Progenitor cell of endocrine pancreas (in vitro differentiated cells): ENCODE results near the gene BDH1. TPM values are rescaled to one million over a fixed set of nuclear protein-coding genes. Genes with fewer than 3 reads are reported as not detected.

Experiments
- DNase-seq: peaks from one replicate; pipeline ENCODE4 v3.0.0; 2021; ENCODE audit warnings: low spot score; ENCODE audit not compliant: unreplicated experiment
- H3K27ac Mint-ChIP-seq: 2 replicates; pipeline ENCODE4 v1.8.0; 2021; ENCODE audit warnings: mild to moderate bottlenecking, moderate library complexity, mixed read lengths
- H3K27me3 Mint-ChIP-seq: 2 replicates; pipeline ENCODE4 v1.8.0; 2021; ENCODE audit warnings: mixed read lengths
- H3K36me3 Mint-ChIP-seq: 2 replicates; pipeline ENCODE4 v1.8.0; 2022; ENCODE audit warnings: mixed read lengths; ENCODE audit not compliant: insufficient read depth
- H3K4me1 Mint-ChIP-seq: 2 replicates; pipeline ENCODE4 v1.8.0; 2021; ENCODE audit warnings: low read depth, mixed read lengths
- H3K4me3 Mint-ChIP-seq: 2 replicates; pipeline ENCODE4 v1.8.0; 2021; ENCODE audit warnings: low read depth, mild to moderate bottlenecking, moderate library complexity, mixed read lengths
- H3K9me3 Mint-ChIP-seq: 2 replicates; pipeline ENCODE4 v1.8.0; 2021; ENCODE audit warnings: low read depth, mixed read lengths
- total RNA-seq: library from RNA; stranded (reverse); gene quantifications from 2 replicates; pipeline ENCODE4 v1.2.1, GENCODE V29; 2021
- TF ChIP-seq, protein P1 (sequence below): fragments of 200-600 bp; sonication (generic); IDR thresholded peaks from one replicate; pipeline ENCODE4 v1.5.0; 2021; ENCODE audit warnings: antibody characterized with exemption, mild to moderate bottlenecking; ENCODE audit not compliant: unreplicated experiment

Gene BDH1
- total RNA-seq, 1 donor from 2014 or later = 41.9 TPM

DNA sequence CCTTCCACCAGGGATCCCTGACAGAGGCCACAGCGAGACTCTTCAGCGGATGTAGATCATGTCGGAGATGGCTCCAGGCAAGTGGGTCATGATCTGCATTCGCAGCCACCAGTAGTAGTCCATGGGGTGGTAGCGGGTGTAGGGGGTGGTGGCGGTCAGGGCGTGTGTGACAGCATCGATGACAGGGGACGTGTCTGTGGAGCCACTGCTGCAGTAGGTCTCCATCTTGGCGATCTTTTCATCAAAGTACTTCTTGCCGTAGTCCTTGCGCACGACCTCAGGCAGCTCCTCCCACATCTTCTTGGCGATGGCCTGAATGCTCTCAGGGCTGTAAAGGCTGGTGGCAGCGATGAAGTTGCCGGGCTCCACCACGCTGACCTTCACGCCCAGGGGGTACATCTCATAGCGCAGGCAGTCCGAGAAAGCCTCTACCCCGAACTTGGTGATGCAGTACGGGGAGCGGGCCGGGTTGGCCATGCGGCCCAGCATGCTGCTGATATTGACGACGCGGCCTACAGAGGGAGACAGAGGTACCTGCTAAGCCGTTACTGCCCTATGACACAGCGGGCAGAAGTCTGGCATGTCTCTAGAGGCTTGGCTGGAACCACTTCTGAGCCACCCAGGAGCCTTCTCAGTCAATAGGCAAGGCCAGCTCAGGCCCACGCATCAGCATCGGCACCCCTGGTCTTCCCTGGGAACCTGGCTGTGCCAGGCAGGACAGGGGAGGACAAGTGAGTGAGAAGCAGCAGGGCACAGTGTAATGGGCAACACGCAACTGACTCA is 43.7 kb downstream of the BDH1 start:
- H3K9me3 Mint-ChIP-seq = no peaks in the 10 kb centered on the region
- no peak for DNase-seq
- H3K27ac Mint-ChIP-seq = no peak overlapping the region
- peaks cover 1% of the 10 kb centered on the region for H3K27me3 Mint-ChIP-seq
- peaks cover 8% of the 10 kb centered on the region for H3K36me3 Mint-ChIP-seq
- TF ChIP-seq, protein P1, sequence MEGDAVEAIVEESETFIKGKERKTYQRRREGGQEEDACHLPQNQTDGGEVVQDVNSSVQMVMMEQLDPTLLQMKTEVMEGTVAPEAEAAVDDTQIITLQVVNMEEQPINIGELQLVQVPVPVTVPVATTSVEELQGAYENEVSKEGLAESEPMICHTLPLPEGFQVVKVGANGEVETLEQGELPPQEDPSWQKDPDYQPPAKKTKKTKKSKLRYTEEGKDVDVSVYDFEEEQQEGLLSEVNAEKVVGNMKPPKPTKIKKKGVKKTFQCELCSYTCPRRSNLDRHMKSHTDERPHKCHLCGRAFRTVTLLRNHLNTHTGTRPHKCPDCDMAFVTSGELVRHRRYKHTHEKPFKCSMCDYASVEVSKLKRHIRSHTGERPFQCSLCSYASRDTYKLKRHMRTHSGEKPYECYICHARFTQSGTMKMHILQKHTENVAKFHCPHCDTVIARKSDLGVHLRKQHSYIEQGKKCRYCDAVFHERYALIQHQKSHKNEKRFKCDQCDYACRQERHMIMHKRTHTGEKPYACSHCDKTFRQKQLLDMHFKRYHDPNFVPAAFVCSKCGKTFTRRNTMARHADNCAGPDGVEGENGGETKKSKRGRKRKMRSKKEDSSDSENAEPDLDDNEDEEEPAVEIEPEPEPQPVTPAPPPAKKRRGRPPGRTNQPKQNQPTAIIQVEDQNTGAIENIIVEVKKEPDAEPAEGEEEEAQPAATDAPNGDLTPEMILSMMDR = peak; percentile 14
- H3K4me3 Mint-ChIP-seq = no peak overlapping the region
- peaks cover 10% of the 10 kb centered on the region for H3K4me1 Mint-ChIP-seq

DNA sequence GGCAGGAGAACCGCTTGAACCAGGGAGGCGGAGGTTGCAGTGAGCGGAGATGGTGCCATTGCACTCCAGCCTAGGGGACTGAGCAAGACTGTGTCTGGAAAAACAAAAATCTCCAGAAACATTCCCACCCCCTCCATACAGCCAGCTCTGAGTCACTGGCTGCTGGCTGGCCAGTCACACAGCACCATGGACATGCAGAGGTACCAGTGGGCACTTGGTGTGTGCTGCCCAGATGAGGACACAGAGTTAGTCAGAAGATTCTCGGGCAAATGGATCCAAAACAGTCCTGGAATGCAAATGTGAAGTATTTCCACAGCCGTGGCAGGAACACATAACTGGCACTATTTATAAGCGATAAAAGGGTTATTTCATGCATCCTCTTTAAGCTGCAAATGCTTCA is 44.6 kb downstream of the BDH1 start:
- H3K27ac Mint-ChIP-seq = no peak overlapping the region
- H3K9me3 Mint-ChIP-seq = no peaks in the 10 kb centered on the region
- peaks cover 3% of the 10 kb centered on the region for H3K4me1 Mint-ChIP-seq
- TF ChIP-seq, protein P1 = no peak
- peaks cover 8% of the 10 kb centered on the region for H3K36me3 Mint-ChIP-seq
- no peak for DNase-seq
- H3K27me3 Mint-ChIP-seq = peaks cover 3% of the 10 kb centered on the region
- no peak overlapping the region for H3K4me3 Mint-ChIP-seq

DNA sequence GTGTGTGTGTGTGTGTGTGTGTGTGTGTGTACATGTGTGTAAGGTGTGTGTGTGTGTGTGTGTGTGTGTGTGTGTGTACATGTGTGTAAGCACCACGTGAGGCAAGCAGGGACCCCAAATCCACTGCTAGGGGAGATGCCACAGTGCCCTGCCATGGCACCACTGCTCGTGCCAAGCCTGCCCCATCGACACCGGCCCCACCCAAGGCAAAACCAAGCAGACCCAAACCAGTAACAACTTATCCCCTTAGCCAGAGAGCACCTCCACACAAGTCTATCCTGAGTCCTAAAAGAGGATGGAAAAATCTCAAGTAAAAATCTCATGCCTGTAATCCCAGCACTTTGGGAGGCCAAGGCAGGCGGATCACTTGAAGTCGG is 45.1 kb downstream of the BDH1 start:
- TF ChIP-seq, protein P1 = no peak
- H3K4me3 Mint-ChIP-seq = no peak overlapping the region
- H3K27me3 Mint-ChIP-seq = peaks cover 3% of the 10 kb centered on the region
- H3K27ac Mint-ChIP-seq = no peak overlapping the region
- no peaks in the 10 kb centered on the region for H3K9me3 Mint-ChIP-seq
- no peak for DNase-seq
- peaks cover 8% of the 10 kb centered on the region for H3K36me3 Mint-ChIP-seq
- H3K4me1 Mint-ChIP-seq = peaks cover 3% of the 10 kb centered on the region

DNA sequence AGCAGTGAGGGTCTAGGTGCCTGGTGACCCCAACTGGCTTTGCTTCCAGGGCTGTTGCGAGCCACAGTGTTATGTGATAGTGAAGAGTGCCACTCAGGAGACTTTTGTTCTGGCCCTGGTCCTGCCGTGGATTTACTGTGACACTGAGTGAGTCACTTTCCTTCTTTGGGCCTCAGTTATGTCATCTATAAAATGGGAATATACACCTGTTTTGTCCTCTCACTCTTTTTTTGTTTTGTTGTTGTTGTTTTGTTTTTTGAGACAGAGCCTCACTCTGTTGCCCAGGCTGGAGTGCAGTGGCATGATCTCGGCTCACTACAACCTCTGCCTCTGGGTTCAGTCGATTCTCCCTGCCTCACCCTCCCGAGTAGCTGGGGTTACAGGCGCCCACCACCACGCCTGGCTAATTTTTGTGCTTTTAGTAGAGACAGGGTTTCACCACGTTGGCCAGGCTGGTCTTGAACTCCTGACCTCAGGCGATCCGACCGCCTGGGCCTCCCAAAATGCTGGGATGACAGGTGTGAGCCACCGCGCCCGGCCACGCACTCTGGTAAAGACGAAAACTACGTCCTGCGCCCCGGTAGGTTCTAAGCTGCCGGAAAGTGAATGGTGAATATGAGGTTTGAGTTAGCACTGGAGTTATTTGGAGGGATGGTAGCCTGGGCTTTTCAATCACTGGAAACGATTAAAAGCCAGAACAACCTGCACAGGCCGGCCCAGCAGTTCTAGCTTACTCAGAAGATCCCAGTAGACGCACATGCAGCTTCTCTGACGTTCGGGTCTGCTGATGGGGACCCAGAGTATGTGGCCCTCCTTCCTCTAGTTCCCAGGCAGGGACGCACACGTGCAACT is 46.6 kb downstream of the BDH1 start:
- H3K36me3 Mint-ChIP-seq = peaks cover 8% of the 10 kb centered on the region
- H3K4me3 Mint-ChIP-seq = peak overlapping the region; percentile 64
- peaks cover 3% of the 10 kb centered on the region for H3K27me3 Mint-ChIP-seq
- TF ChIP-seq, protein P1 = no peak
- DNase-seq = no peak
- no peaks in the 10 kb centered on the region for H3K9me3 Mint-ChIP-seq
- peak overlapping the region; percentile 93 for H3K27ac Mint-ChIP-seq
- H3K4me1 Mint-ChIP-seq = peaks cover 5% of the 10 kb centered on the region

DNA sequence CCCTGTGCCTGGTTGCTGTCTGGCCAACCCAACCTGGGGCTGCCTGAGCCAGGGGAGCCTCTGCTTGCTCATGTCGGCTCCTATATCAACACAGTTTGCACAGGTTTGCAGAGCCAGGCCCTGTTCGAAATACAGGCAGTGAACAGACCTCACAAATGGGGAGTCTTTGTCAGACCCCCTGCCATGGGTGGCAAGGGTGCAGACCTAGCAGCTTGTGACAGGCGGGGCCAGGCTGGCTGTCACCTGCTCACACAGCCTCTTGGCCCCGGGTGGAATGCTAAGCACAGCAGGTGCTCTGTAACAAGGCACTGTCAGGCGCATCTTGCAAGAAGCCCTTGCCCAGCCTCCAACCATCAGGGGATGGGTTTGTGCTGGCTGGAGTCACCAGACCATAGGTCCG is 47.3 kb downstream of the BDH1 start:
- DNase-seq = no peak
- no peak overlapping the region for H3K4me3 Mint-ChIP-seq
- H3K27me3 Mint-ChIP-seq = peaks cover 3% of the 10 kb centered on the region
- no peaks in the 10 kb centered on the region for H3K9me3 Mint-ChIP-seq
- H3K27ac Mint-ChIP-seq = no peak overlapping the region
- H3K36me3 Mint-ChIP-seq = peaks cover 5% of the 10 kb centered on the region
- TF ChIP-seq, protein P1 = no peak
- peaks cover 5% of the 10 kb centered on the region for H3K4me1 Mint-ChIP-seq
